IMR-90 (cell line): Measurements from ENCODE around the gene ARHGEF16. TPM values are rescaled to one million over a fixed set of nuclear protein-coding genes. Genes with fewer than 3 reads are reported as not detected.

Source experiments
- ATAC-seq: fragments of 200-7000 bp; cut with Tn5 transposase; 2 replicates; pipeline ENCODE4 v1.9.1; 2020; ENCODE audit warnings: low read depth, mild to moderate bottlenecking, moderate library complexity
- BruUV-seq: library from RNA; stranded (reverse); fragments of 400-500 nt; replicated peaks from 2 replicates; lab custom pipeline; 2021; lab: Mats Ljungman, UMichigan
- CTCF ChIA-PET: fragments of 300-600 bp; formaldehyde crosslinking; extraction: SDS; loops from one replicate; lab custom pipeline; 2021; ENCODE audit warnings: antibody characterized with exemption; lab: Yijun Ruan, JAX
- POLR2A ChIA-PET: fragments of 300-600 bp; sonication (Branson Sonifier 250); formaldehyde crosslinking; loops from one replicate; lab custom pipeline; 2022; ENCODE audit warnings: antibody characterized with exemption; ENCODE audit not compliant: unreplicated experiment; lab: Charles Lee
- DNase-seq: peaks from one replicate; pipeline ENCODE4 v3.0.0; 2013
- H2AFZ ChIP-seq: replicated peaks from 2 replicates; pipeline ENCODE3; 2013; ENCODE audit warnings: low read length, mild to moderate bottlenecking; ENCODE audit not compliant: poor library complexity
- H2AK5ac ChIP-seq: 2 replicates; pipeline ENCODE4 v1.6.1; 2013; ENCODE audit warnings: low read depth, low read length, inconsistent platforms
- H2AK9ac ChIP-seq: replicated peaks from 2 replicates; pipeline ENCODE3; 2013; ENCODE audit warnings: mild to moderate bottlenecking, low read depth, low read length, moderate library complexity; ENCODE audit not compliant: poor library complexity
- H2BK120ac ChIP-seq: 2 replicates; pipeline ENCODE4 v1.6.1; 2013; ENCODE audit warnings: low read depth, low read length, inconsistent platforms
- H2BK15ac ChIP-seq: 3 replicates; pipeline ENCODE4 v1.6.1; 2013; ENCODE audit warnings: low read depth, low read length, inconsistent platforms
- H2BK20ac ChIP-seq: 2 replicates; pipeline ENCODE4 v1.6.1; 2013; ENCODE audit warnings: low read depth, mild to moderate bottlenecking, inconsistent platforms, low read length, moderate library complexity
- H2BK5ac ChIP-seq: 2 replicates; pipeline ENCODE4 v1.6.1; 2013; ENCODE audit warnings: mild to moderate bottlenecking, low read depth, low read length, inconsistent platforms; ENCODE audit not compliant: poor library complexity, severe bottlenecking
- H3K14ac ChIP-seq: replicated peaks from 2 replicates; pipeline ENCODE4 v1.6.1; 2013; ENCODE audit warnings: low read depth, low read length, inconsistent platforms
- H3K18ac ChIP-seq: 2 replicates; pipeline ENCODE4 v1.6.1; 2013; ENCODE audit warnings: low read depth, low read length, control low read depth
- H3K23ac ChIP-seq: 2 replicates; pipeline ENCODE4 v1.6.1; 2013; ENCODE audit warnings: low read depth, low read length, inconsistent platforms
- H3K27ac ChIP-seq: 2 replicates; pipeline ENCODE4 v1.5.1; 2013; ENCODE audit warnings: mild to moderate bottlenecking, control low read depth, low read length; ENCODE audit not compliant: insufficient read depth
- H3K27me3 ChIP-seq: 2 replicates; pipeline ENCODE4 v1.6.1; 2013; ENCODE audit warnings: low read length; ENCODE audit not compliant: control insufficient read depth, insufficient read depth
- H3K36me3 ChIP-seq: 2 replicates; pipeline ENCODE4 v1.6.1; 2013; ENCODE audit warnings: low read length, mixed read lengths; ENCODE audit not compliant: control insufficient read depth, insufficient read depth
- H3K4ac ChIP-seq: 2 replicates; pipeline ENCODE4 v1.6.1; 2013; ENCODE audit warnings: low read depth, low read length, inconsistent platforms
- H3K4me1 ChIP-seq: 2 replicates; pipeline ENCODE4 v1.6.1; 2013; ENCODE audit warnings: low read length, mixed read lengths; ENCODE audit not compliant: control insufficient read depth, insufficient read depth
- H3K4me2 ChIP-seq: 2 replicates; pipeline ENCODE4 v1.6.1; 2013; ENCODE audit warnings: low read depth, mild to moderate bottlenecking, control low read depth, low read length, moderate library complexity
- H3K4me3 ChIP-seq: 2 replicates; pipeline ENCODE4 v1.5.1; 2013; ENCODE audit warnings: low read depth, mild to moderate bottlenecking, control low read depth, low read length, moderate library complexity; ENCODE audit not compliant: insufficient read depth
- H3K56ac ChIP-seq: 2 replicates; pipeline ENCODE4 v1.6.1; 2013; ENCODE audit warnings: low read length, inconsistent platforms; ENCODE audit not compliant: insufficient read depth; ENCODE audit errors: extremely low read depth
- H3K79me1 ChIP-seq, 2 experiments: 2 replicates each; pipeline ENCODE4 v1.6.1; 2013; ENCODE audit warnings: low read length in 2 of 2, inconsistent platforms in 1 of 2, low read depth in 1 of 2
- H3K9ac ChIP-seq: 2 replicates; pipeline ENCODE4 v1.6.1; 2013; ENCODE audit warnings: low read depth, low read length, control low read depth
- H3K9me1 ChIP-seq: 2 replicates; pipeline ENCODE4 v1.6.1; 2013; ENCODE audit warnings: low read length, inconsistent platforms; ENCODE audit not compliant: insufficient read depth
- H3K9me3 ChIP-seq: 2 replicates; pipeline ENCODE4 v1.6.1; 2013; ENCODE audit warnings: low read length; ENCODE audit not compliant: control insufficient read depth, insufficient read depth
- H4K20me1 ChIP-seq: 2 replicates; pipeline ENCODE4 v1.6.1; 2013; ENCODE audit warnings: low read length, inconsistent platforms; ENCODE audit not compliant: insufficient read depth
- H4K5ac ChIP-seq: 2 replicates; pipeline ENCODE4 v1.6.1; 2013; ENCODE audit warnings: mild to moderate bottlenecking, low read depth, low read length, control low read depth
- H4K8ac ChIP-seq, 2 experiments: 2 replicates each; pipeline ENCODE4 v1.6.1; 2013; ENCODE audit warnings: low read depth in 2 of 2, low read length in 2 of 2, control low read depth in 1 of 2, inconsistent platforms in 1 of 2
- H4K91ac ChIP-seq: 2 replicates; pipeline ENCODE4 v1.6.1; 2013; ENCODE audit warnings: low read depth, low read length, inconsistent platforms; ENCODE audit not compliant: insufficient read depth
- BHLHE40 ChIP-seq: fragments of 150-350 bp; IDR thresholded peaks from 2 replicates; pipeline ENCODE4 v1.6.1; 2016; ENCODE audit warnings: mild to moderate bottlenecking, low read depth, low read length
- CEBPB ChIP-seq: IDR thresholded peaks from 2 replicates; pipeline ENCODE4 v1.6.1; 2012; ENCODE audit warnings: low read depth, low read length, improper control_type of control experiment
- CHD1 ChIP-seq: IDR thresholded peaks from 2 replicates; pipeline ENCODE4 v1.6.1; 2012; ENCODE audit warnings: low read depth, low read length, improper control_type of control experiment
- CTCF ChIP-seq: conservative IDR thresholded peaks from 2 replicates; pipeline ENCODE4 v1.5.1; 2012; ENCODE audit warnings: mild to moderate bottlenecking, low read depth, low read length, improper control_type of control experiment
- ELK1 ChIP-seq: fragments of 150-350 bp; IDR thresholded peaks from 2 replicates; pipeline ENCODE4 v1.6.1; 2016; ENCODE audit warnings: low read depth, mild to moderate bottlenecking, low read length, moderate library complexity, borderline replicate concordance
- FOS ChIP-seq: fragments of 150-350 bp; IDR thresholded peaks from 2 replicates; pipeline ENCODE4 v1.6.1; 2016; ENCODE audit warnings: low read depth, low read length
- MAFK ChIP-seq: IDR thresholded peaks from 2 replicates; pipeline ENCODE4 v1.6.1; 2012; ENCODE audit warnings: low read depth, low read length, improper control_type of control experiment
- MAZ ChIP-seq: IDR thresholded peaks from 2 replicates; pipeline ENCODE4 v1.6.1; 2012; ENCODE audit warnings: low read depth, mild to moderate bottlenecking, low read length, improper control_type of control experiment, moderate library complexity, borderline replicate concordance
- MXI1 ChIP-seq: IDR thresholded peaks from 2 replicates; pipeline ENCODE4 v1.6.1; 2012; ENCODE audit warnings: low read depth, mild to moderate bottlenecking, low read length, moderate library complexity, borderline replicate concordance
- NFE2L2 ChIP-seq: fragments of 150-350 bp; IDR thresholded peaks from 2 replicates; pipeline ENCODE4 v1.6.1; 2016; ENCODE audit warnings: low read depth, mild to moderate bottlenecking, low read length
- POLR2A ChIP-seq: IDR thresholded peaks from 2 replicates; pipeline ENCODE4 v1.6.1; 2012; ENCODE audit warnings: mild to moderate bottlenecking, low read depth, low read length
- RCOR1 ChIP-seq: IDR thresholded peaks from 2 replicates; pipeline ENCODE4 v1.6.1; 2012; ENCODE audit warnings: mild to moderate bottlenecking, low read length, improper control_type of control experiment; ENCODE audit not compliant: insufficient replicate concordance
- RFX5 ChIP-seq: IDR thresholded peaks from 2 replicates; pipeline ENCODE4 v1.8.0; 2012; ENCODE audit warnings: low read depth, mild to moderate bottlenecking, low read length, moderate library complexity
- SMC3 ChIP-seq: fragments of 150-350 bp; IDR thresholded peaks from 2 replicates; pipeline ENCODE4 v1.6.1; 2016; ENCODE audit warnings: low read depth, mild to moderate bottlenecking, antibody characterized with exemption, low read length, moderate library complexity
- USF2 ChIP-seq: fragments of 150-350 bp; IDR thresholded peaks from 2 replicates; pipeline ENCODE4 v1.6.1; 2017; ENCODE audit warnings: mild to moderate bottlenecking, antibody characterized with exemption, low read length, low read depth
- WGBS, 2 experiments: methylation state at CpG; one replicate each; pipeline versions ENCODE4 v1.1.5 to v1.1.7; 2013; ENCODE audit warnings: missing lambda C conversion rate in 2 of 2; ENCODE audit not compliant: insufficient read length in 1 of 2; ENCODE audit errors: extremely low coverage in 2 of 2; 5-methylcytosine and 5-hydroxymethylcytosine counted together
- dilution Hi-C: fragments of 300-500 bp; cut with HindIII; formaldehyde crosslinking; loops from one replicate; pipeline ENCODE4 v1.14.3; 2018; ENCODE audit warnings: low sequenced_read_pairs; ENCODE audit not compliant: unreplicated experiment
- in situ Hi-C: fragments of 300-500 bp; cut with MboI; formaldehyde crosslinking; loops from 3 replicates; pipeline ENCODE4 v1.14.3; 2019; ENCODE audit warnings: low sequenced_read_pairs, inconsistent platforms, mixed read lengths
- intact Hi-C: fragments of 100-400 bp; cut with micrococcal nuclease; formaldehyde crosslinking; loops from 2 replicates; pipeline ENCODE4 v1.10.0; 2022
- polyA plus RNA-seq, 3 experiments: library from polyadenylated mRNA; depleted of rRNA; stranded (reverse); fragments of >200 nt; gene quantifications; 2 replicates each; pipeline ENCODE4 v1.2.3, GENCODE V29; 2012; ENCODE audit warnings: low replicate concordance in 1 of 3
- total RNA-seq: library from RNA; depleted of rRNA; stranded (reverse); fragments of >200 nt; gene quantifications from 2 replicates; pipeline ENCODE4 v1.2.3, GENCODE V29; 2012

ARHGEF16 gene
- total and polyA plus RNA-seq, 2 of the 4 experiments (the other 2 are of a cell fraction), result 0.18 to 0.39 TPM

GRCh38 chr1:3519301-3519885 is 64.9 kb downstream of the ARHGEF16 start:
- in situ Hi-C loops (no loop called here), dilution Hi-C loops (no loop called here), intact Hi-C loops (no loop called here)
- H3K9me3 ChIP-seq, result no peaks in the 10 kb centered on the region
- 97% methylated on average over 12 of the region's 27 CpGs; no CpG with 5 or more reads in 1 of the 2 experiments for WGBS, 2 experiments
- no peak overlapping the region for H3K9ac ChIP-seq
- H2AK9ac ChIP-seq, result no peak overlapping the region
- H4K8ac ChIP-seq, result no peak overlapping the region
- H2BK15ac ChIP-seq, result no peak overlapping the region
- H3K18ac ChIP-seq, result no peak overlapping the region
- ChIA-PET POLR2A (no interaction called here), CTCF (no interaction called here)
- H3K4me1 ChIP-seq, result no peaks in the 10 kb centered on the region
- no TSS peak for BruUV-seq
- H3K4me2 ChIP-seq, result no peak overlapping the region
- TF ChIP-seq POLR2A (no peak), SMC3 (no peak), MAZ (no peak), NFE2L2 (no peak), ELK1 (no peak), CEBPB (no peak), BHLHE40 (no peak), CHD1 (no peak), USF2 (no peak), CTCF (no peak), RCOR1 (no peak), MXI1 (no peak), FOS (no peak), RFX5 (no peak), MAFK (no peak)
- H3K4me3 ChIP-seq, result no peak overlapping the region
- H4K5ac ChIP-seq, result no peak overlapping the region
- no peak overlapping the region for H3K4ac ChIP-seq
- H3K27ac ChIP-seq, result no peak overlapping the region
- no peak overlapping the region for H2BK5ac ChIP-seq
- ATAC-seq (no peak), DNase-seq (no peak)
- H2AK5ac ChIP-seq, result no peak overlapping the region
- H2AFZ ChIP-seq, result no peak overlapping the region
- no peak overlapping the region for H3K56ac ChIP-seq
- H4K20me1 ChIP-seq, result no peaks in the 10 kb centered on the region; the same call in 1 of the 2 replicates
- H3K14ac ChIP-seq, result no peak overlapping the region
- no peak overlapping the region for H3K23ac ChIP-seq
- H3K27me3 ChIP-seq, result no peaks in the 10 kb centered on the region
- no peaks in the 10 kb centered on the region for H3K79me1 ChIP-seq
- H2BK20ac ChIP-seq, result no peak overlapping the region
- no peaks in the 10 kb centered on the region for H3K9me1 ChIP-seq
- H3K36me3 ChIP-seq, result no peaks in the 10 kb centered on the region
- H4K91ac ChIP-seq, result no peak overlapping the region
- H2BK120ac ChIP-seq, result no peak overlapping the region
